Uterus (tissue), 2 donors: Measurements from ENCODE around the gene EGFL6.

Source experiments
- CTCF ChIP-seq, 4 experiments: fragments of 200-600 bp in 2 of 4; fragments of 450-650 bp in 2 of 4; sonication (generic) in 2 of 4; IDR thresholded peaks; one replicate each; pipeline ENCODE4 v1.5.1; 2016 to 2019; ENCODE audit warnings: antibody characterized with exemption in 4 of 4, mild to moderate bottlenecking in 2 of 4, moderate library complexity in 1 of 4
- POLR2A ChIP-seq, 2 donors: fragments of 450-650 bp; IDR thresholded peaks; one replicate each; pipeline ENCODE4 v1.6.1; 2016; ENCODE audit warnings: antibody characterized with exemption in 2 of 2, mild to moderate bottlenecking in 1 of 2, moderate library complexity in 1 of 2

- TF ChIP-seq CTCF (IDR thresholded peaks at IDR 0.05) (no peak), POLR2A (IDR thresholded peaks at IDR 0.05) (no peak)
These were observed 78.4 kb downstream of the EGFL6 start for GRCh38 chrX:13647709-13648212.
